GM19351 (cell line): ENCODE data around the gene RNU6-9.
"Not testable (repeated sequence)": the region's sequence is repeated elsewhere in the genome, so short reads cannot be mapped to it uniquely, and the experiment has no call there.

Experiments
- ATAC-seq: cut with Tn5 transposase; IDR thresholded peaks from one replicate; pipeline ENCODE4 v1.9.1; 2021; ENCODE audit warnings: mild to moderate bottlenecking, moderate library complexity; ENCODE audit not compliant: unreplicated experiment

RNU6-9 gene

DNA sequence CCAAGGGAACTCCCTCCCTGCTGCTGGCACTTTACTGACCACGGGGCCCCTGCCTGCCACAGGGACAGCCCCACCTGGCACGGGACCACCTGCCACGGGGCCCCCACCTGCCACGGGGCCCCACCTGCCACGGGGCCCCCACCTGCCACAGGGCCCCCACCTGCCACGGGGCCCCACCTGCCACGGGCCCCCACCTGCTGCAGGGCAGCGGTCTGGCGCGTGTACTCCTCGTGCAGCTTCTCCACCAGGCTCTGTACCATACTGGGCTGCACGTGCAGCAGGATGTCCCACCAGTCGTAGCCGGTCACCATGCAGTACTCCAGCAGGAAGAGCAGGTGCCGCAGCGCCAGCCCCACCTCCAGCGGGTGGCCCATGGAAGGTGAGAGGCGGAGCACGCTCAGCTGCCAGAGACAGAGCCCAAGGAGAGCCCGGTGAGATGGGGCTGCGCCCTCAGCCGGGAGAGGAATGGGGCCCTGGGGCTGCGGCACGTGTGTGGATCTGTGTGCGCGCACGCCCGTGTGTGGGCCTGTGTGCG, 16.4 kb upstream of the RNU6-9 start:
- no peak for ATAC-seq

DNA sequence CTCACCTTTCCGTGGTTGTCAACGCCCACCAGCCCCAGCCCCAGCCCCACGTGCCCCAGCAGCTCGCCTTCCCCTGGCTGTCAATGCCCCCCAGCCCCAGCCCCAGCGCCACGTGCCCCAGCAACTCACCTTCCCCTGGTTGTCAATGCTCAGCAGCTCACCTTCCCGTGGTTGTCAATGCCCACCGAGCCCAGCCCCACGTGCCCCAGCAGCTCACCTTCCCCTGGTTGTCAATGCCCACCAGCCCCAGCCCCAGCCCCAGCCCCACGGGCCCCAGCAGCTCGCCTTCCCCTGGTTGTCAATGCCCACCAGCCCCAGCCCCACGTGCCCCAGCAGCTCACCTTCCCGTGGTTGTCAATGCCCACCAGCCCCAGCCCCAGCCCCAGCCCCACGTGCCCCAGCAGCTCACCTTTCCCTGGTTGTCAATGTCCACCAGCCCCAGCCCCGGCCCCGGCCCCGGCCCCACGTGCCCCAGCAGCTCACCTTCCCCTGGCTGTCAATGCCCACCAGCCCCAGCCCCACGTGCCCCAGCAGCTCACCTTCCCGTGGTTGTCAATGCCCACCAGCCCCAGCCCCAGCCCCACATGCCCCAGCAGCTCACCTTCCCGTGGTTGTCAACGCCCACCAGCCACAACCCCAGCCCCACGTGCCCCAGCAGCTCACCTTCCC, 15.2 kb upstream of the RNU6-9 start:
- not testable (repeated sequence) for ATAC-seq

- ATAC-seq, result not testable (repeated sequence)
Observed at GRCh38 chr19:878751-879561, 14.3 kb upstream of the RNU6-9 start.

GRCh38 chr19:879711-880438, 13.4 kb upstream of the RNU6-9 start:
- no peak for ATAC-seq

DNA sequence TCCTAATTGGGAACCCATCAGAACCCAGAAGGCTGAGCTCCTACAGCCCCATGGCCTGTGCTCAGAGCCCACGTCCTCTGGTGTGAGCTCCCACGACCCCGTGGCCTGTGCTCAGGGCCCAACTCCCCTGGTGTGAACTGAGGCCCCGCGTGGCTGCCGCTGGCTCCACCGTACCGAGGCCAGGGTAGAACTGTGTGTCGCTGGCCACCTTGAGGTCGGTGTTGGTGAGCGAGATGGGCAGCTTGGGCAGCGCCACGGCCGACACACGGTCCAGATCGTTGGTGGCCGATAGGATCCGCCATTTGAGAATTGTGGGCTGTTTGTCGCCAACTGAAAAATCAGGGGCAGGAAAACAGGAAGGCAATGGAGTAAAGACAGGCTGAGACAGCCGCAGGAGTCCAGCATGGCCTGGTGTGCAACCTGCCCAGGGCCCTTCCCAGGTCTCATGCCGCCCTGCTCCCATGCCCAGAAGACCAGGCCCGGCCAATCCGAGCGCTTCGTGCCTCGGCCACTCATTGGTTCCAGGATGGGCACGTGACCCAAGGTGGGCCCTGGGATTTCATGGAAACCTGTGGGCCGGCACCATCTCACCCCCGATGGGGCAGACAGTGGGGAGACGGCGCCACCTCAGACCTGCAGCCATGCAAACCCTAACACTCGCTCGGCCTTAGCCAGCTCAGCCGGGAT, 11.8 kb upstream of the RNU6-9 start:
- ATAC-seq, result no peak

GRCh38 chr19:882871-883497, 10.3 kb upstream of the RNU6-9 start:
- no peak for ATAC-seq

DNA sequence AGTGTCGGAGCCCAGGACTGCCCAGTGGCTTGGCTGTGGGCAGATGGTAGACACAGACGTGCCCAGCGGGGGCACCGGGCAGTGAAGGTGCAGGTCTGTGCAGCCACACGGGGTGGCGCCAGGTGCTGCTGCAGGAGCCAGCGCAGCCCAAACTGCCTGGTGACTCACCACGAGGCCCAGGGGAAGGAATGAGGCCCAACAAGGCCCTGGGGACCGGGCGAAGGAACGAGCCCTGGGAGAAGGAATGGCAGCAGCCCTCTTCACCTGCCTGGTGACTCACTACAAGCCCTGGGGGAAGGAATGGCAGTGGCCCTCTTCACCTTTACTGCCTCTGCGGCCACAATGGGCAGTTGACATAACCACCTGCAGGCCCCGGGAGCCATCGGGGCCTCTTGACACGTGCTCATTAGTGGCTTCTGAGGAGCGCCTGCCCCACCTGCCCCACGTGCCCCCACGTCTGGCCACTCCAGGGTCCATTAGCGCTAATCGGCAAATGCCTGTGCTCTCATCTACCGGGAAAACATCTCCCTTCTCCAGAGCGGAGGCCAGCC, 9.5 kb upstream of the RNU6-9 start:
- no peak for ATAC-seq

DNA sequence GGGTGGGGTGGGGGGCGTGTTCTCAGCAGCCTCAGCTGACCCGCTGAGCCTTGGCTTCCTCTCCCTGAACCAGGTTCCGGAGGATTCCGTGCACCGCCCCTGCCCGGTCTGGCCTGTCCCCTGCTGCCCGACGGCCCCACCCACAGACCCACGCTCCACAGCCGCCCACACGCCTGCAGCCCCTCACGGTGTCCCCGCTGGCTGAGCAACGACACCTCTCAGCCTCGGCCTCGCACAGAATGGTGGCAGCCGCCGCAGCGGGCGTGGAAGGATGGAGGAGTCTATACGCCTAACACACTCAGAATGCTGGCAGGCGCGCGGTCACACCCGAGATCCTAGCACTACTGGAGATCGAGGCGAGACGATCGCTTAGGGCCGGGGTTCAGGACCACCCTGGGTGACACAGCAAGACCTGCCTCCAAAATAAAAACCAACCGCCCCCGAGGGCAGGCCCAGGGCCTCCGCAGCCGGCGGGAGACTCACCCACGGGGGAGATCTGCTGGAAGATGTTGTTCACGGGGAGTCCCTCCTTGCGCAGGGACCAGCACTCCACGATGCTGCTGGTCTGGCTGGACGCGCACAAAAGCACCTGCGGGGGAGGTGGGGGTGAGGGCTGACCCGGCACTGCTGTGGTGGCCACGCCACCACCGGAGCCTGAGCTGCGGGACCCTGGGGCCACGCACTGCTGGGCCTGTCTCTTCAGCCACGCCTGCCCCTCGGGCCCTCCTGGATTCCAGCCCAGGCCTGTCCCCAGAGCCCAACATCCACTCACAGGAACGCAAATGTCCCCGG, 8.7 kb upstream of the RNU6-9 start:
- ATAC-seq, result no peak

DNA sequence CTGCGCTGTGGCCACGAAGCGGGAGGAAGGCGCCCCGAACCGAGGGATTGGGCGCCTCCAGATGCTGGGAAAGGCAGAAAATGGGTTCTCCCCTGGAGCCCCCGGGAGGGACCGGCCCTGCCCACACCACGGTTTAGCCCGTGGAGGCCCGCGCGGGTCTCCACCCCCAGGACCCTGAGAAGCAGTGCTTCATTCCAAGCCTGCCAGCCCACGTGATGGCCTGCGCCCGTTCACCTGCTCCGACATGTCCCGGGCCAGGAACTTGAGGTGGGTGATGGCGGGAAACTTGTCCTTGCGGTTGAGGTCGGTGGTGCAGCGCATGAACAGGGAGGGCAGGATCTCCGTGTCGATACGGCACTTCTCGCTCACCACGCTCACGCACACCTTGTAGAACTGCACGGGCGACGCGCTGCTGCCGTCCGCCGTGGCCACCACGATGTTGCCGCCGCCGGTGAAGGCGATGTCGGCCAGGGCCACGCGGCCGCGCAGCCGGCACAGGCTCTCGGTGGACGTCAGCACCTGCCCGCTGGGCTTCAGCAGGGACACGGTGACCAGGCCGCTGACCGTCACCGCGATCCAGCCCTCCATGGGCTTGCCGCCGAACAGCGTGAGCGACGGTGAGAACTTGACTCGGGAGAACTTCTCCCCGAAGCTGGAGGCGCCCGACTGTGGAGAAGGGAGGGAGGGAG, 7.6 kb upstream of the RNU6-9 start:
- ATAC-seq, result no peak

- ATAC-seq, result no peak
Observed at GRCh38 chr19:887072-887471, 6.2 kb upstream of the RNU6-9 start.

DNA sequence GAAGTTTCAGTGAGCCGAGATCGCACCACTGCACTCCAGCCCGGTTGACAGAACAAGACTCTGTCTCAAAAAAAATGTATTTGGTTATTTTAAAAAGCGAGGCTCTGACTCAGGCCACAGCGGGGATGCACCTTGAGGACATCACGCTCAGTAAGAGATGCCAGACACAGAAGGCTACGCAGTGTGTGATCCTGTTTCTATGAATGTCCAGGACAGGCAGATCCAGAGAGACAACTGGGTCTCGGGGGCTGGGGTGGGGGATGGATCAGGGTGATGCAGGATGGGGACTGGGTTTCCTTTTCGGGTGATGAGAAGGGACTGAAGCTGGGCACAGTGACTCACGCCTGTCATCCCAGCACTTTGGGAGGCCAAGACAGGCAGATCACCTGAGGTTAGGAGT, 5.7 kb upstream of the RNU6-9 start:
- ATAC-seq, result no peak

- ATAC-seq, result no peak
Observed at GRCh38 chr19:888581-889385, 4.5 kb upstream of the RNU6-9 start.

GRCh38 chr19:889662-890295, 3.5 kb upstream of the RNU6-9 start:
- no peak for ATAC-seq

GRCh38 chr19:890831-891230, 2.5 kb upstream of the RNU6-9 start:
- ATAC-seq, result no peak

- ATAC-seq, result not testable (repeated sequence)
Observed at GRCh38 chr19:891421-892200, 1.7 kb upstream of the RNU6-9 start.

DNA sequence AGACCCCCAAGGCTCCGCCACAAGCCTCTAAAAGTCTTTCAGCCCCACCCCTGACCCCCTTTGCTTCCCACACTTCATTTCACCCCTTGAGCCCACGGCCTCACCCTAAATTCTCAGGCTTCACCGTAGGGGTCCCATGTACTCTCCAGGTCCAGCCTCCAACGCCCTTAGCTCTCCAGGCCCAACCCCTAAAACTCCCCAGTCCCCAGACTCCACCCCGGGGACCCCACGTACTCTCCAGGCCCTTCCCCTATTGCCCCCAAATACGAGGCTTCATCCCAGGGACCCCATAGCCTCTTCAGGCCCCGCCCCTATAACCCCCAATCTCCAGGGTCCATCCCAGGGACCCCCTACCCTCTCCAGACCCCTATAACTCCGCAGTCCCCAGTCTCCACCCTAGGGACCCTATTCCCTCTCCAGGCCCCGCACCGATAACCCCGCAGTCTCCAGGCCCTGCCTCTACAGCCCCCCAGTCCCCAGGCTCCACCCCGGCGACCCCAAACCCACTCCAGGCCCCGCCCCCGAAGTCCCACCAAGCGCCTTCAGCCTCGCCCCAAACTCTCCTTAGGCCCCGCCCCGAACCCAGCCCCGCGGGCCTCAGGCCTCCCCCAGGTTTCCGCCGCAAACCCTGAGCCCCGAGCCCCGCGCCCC, 916 bp upstream of the RNU6-9 start:
- no peak for ATAC-seq
